GOT3 (cell line): ENCODE data around the gene MMD.
"Not testable (repeated sequence)": the region's sequence is repeated elsewhere in the genome, so short reads cannot be mapped to it uniquely, and the experiment has no call there.

Experiments used
- DNase-seq: peaks from one replicate; lab custom pipeline; 2025; ENCODE audit warnings: mixed read lengths; lab: John Stamatoyannopoulos, UW

The MMD gene

GRCh38 chr17:55391764-55392467 lies 29.7 kb downstream of the MMD start:
- DNase-seq: no peak

- DNase-seq: no peak
Measured at GRCh38 chr17:55391244-55391757, 30.3 kb downstream of the MMD start.

GRCh38 chr17:55390364-55390977 lies 31.2 kb downstream of the MMD start:
- no peak for DNase-seq

- DNase-seq: not testable (repeated sequence)
Measured at GRCh38 chr17:55389715-55390114, 31.9 kb downstream of the MMD start.

- no peak for DNase-seq
Measured at GRCh38 chr17:55388842-55389241, 32.8 kb downstream of the MMD start.

- no peak for DNase-seq
Measured at GRCh38 chr17:55386796-55387332, 34.8 kb downstream of the MMD start.

- no peak for DNase-seq
Measured at GRCh38 chr17:55384643-55385232, 36.9 kb downstream of the MMD start.

- DNase-seq: no peak
Measured at GRCh38 chr17:55383771-55384642, 37.6 kb downstream of the MMD start.

- DNase-seq: no peak
Measured at GRCh38 chr17:55381017-55381770, 40.4 kb downstream of the MMD start.

GRCh38 chr17:55377671-55378275 lies 43.9 kb downstream of the MMD start:
- DNase-seq: no peak

- DNase-seq: no peak
Measured at GRCh38 chr17:55368706-55369105, 52.9 kb downstream of the MMD start.

GRCh38 chr17:55366020-55366481 lies 55.6 kb downstream of the MMD start:
- DNase-seq: no peak

GRCh38 chr17:55363033-55363432 lies 58.6 kb downstream of the MMD start:
- no peak for DNase-seq

- no peak for DNase-seq
Measured at GRCh38 chr17:55360971-55361370, 60.7 kb downstream of the MMD start.

- peak; percentile 14 for DNase-seq
Measured at GRCh38 chr17:55356434-55357328, 65.0 kb downstream of the MMD start.

GRCh38 chr17:55354941-55355340 lies 66.7 kb downstream of the MMD start:
- no peak for DNase-seq

- DNase-seq: no peak
Measured at GRCh38 chr17:55354010-55354409, 67.6 kb downstream of the MMD start.

GRCh38 chr17:55351226-55351625 lies 70.4 kb downstream of the MMD start:
- DNase-seq: no peak

GRCh38 chr17:55350825-55351205 lies 70.8 kb downstream of the MMD start:
- DNase-seq: no peak
